Common myeloid progenitor, CD34-positive (primary cell): Measurements from ENCODE around the gene CYB5R4.

Source experiments
- CTCF ChIA-PET: fragments of 350-600 bp; sonication (Branson Sonifier 250); formaldehyde crosslinking; loops from one replicate; lab custom pipeline; 2021; ENCODE audit warnings: antibody characterized with exemption; lab: Charles Lee
- POLR2A ChIA-PET: fragments of 350-600 bp; sonication (Branson Sonifier 250); formaldehyde crosslinking; loops from one replicate; lab custom pipeline; 2021; ENCODE audit warnings: antibody characterized with exemption; lab: Charles Lee
- DNase-seq, 3 donors: peaks; one replicate each; pipeline versions ENCODE4 v3.0.0 to v3.0.0-alpha.2; 2013
- H3K27ac ChIP-seq, 2 experiments: 1 replicate in 1 of 2; 2 replicates in 1 of 2; pipeline ENCODE4 v1.7.0; 2013; ENCODE audit warnings: inconsistent platforms in 2 of 2, low read length in 2 of 2, mild to moderate bottlenecking in 2 of 2, low read depth in 1 of 2, moderate library complexity in 1 of 2; ENCODE audit not compliant: severe bottlenecking in 2 of 2, insufficient read depth in 1 of 2, poor library complexity in 1 of 2
- H3K27me3 ChIP-seq, 5 experiments: replicated peaks in 2 of 5; 1 replicate in 3 of 5; 2 replicates in 2 of 5; pipeline versions ENCODE4 v1.6.1 to v1.7.0; 2013; ENCODE audit warnings: low read length in 4 of 5, mild to moderate bottlenecking in 2 of 5, moderate library complexity in 2 of 5, inconsistent platforms in 1 of 5; ENCODE audit not compliant: insufficient read depth in 5 of 5, control insufficient read depth in 4 of 5
- H3K36me3 ChIP-seq, 4 experiments: 1 replicate in 2 of 4; 2 replicates in 2 of 4; pipeline versions ENCODE4 v1.6.1 to v1.7.0; 2013; ENCODE audit warnings: low read length in 3 of 4, control low read depth in 1 of 4, mild to moderate bottlenecking in 1 of 4; ENCODE audit not compliant: control insufficient read depth in 4 of 4, insufficient read depth in 4 of 4
- H3K4me1 ChIP-seq, 4 experiments: 1 replicate in 3 of 4; 2 replicates in 1 of 4; pipeline versions ENCODE4 v1.6.1 to v1.7.1; 2013; ENCODE audit warnings: low read length in 3 of 4, mild to moderate bottlenecking in 3 of 4, control low read depth in 1 of 4, inconsistent platforms in 1 of 4, moderate library complexity in 1 of 4; ENCODE audit not compliant: control insufficient read depth in 4 of 4, insufficient read depth in 4 of 4; ENCODE audit errors: control extremely low read depth in 1 of 4
- H3K4me3 ChIP-seq, 7 experiments: 1 replicate in 4 of 7; 2 replicates in 3 of 7; pipeline versions ENCODE4 v1.5.1 to v1.7.0; 2013; ENCODE audit warnings: mild to moderate bottlenecking in 7 of 7, low read length in 6 of 7, moderate library complexity in 6 of 7, inconsistent platforms in 2 of 7, low read depth in 2 of 7, control low read depth in 1 of 7; ENCODE audit not compliant: insufficient read depth in 4 of 7, control insufficient read depth in 1 of 7; ENCODE audit errors: extremely low read depth in 1 of 7
- H3K9me3 ChIP-seq, 5 experiments: 1 replicate in 4 of 5; 2 replicates in 1 of 5; pipeline versions ENCODE4 v1.6.1 to v1.7.1; 2013; ENCODE audit warnings: low read length in 4 of 5, mild to moderate bottlenecking in 2 of 5, inconsistent platforms in 1 of 5, low read depth in 1 of 5, moderate library complexity in 1 of 5; ENCODE audit not compliant: control insufficient read depth in 4 of 5, insufficient read depth in 2 of 5; ENCODE audit errors: control extremely low read depth in 1 of 5
- WGBS: methylation state at CpG from one replicate; pipeline ENCODE4 v1.1.5; 2013; ENCODE audit not compliant: insufficient coverage; 5-methylcytosine and 5-hydroxymethylcytosine counted together

The CYB5R4 gene

DNA sequence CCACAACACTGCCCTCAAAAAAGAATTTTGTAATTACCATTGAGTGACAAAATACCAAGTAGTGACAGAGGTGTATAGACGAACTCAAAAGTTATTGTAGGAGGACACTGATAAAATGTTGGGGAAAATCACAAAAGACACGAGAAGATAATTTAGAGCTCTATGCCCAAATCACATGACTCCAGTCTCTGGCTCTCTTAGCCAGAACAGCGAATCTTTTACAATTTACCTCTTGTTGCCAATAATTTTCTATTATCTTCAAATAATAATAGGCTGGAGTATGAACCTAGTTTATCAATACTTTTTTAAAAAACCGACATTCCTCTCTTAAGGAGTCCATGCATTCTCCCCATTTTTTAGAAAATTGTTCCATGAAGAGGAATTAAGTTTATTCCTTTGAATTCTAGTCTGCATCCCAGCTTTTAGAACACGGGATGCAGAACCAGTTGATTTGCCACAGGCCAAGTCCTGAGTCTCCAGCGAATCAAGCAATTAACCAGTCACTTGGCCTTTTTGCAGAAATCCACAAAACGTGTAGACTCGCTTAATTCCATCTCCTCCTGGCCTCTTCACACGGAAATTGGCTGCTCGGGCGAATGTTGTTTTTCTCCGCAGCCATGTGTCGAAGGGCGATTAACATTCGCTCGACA, 6.8 kb upstream of the CYB5R4 start:
- no peak overlapping the region for H3K27ac ChIP-seq
- peak overlapping the region in 4 of 7 experiments; percentile 31 to 66 (median 63) for H3K4me3 ChIP-seq
- DNase-seq = no peak
- WGBS = 11% methylated on average over 14 of the region's 16 CpGs
- no peaks in the 10 kb centered on the region for H3K36me3 ChIP-seq
- peaks cover 1 to 17% (median 14%) of the 10 kb centered on the region in 4 experiments for H3K4me1 ChIP-seq
- CTCF ChIA-PET = interaction anchor here (1.0 kb wide), 1 partner anchor 31 kb away, joined by 3 read pairs; no protein-coding TSS in a partner anchor
- POLR2A ChIA-PET = no interaction called here
- H3K9me3 ChIP-seq = peaks cover 0 to 3% (median 0%) of the 10 kb centered on the region in 5 experiments
- H3K27me3 ChIP-seq = peaks cover 27 to 69% (median 39%) of the 10 kb centered on the region in 5 experiments

GRCh38 chr6:83853178-83854000, 6.1 kb upstream of the CYB5R4 start, which contains the start of gene RIPPLY2:
Gene RIPPLY2, plus strand, starts transcription at chr6:83853360. Its CDS starts 57 bp downstream, at chr6:83853417.
- Histone ChIP-seq H3K4me1 (peaks cover 1 to 17% (median 14%) of the 10 kb centered on the region in 4 experiments), H3K36me3 (no peaks in the 10 kb centered on the region), H3K27me3 (peaks cover 27 to 69% (median 41%) of the 10 kb centered on the region in 5 experiments), H3K4me3 (peak within 1 kb of the TSS in 6 of 7 experiments; percentile 13 to 66 (median 48)), H3K9me3 (peaks cover 0 to 3% (median 0%) of the 10 kb centered on the region in 5 experiments), H3K27ac (no peak within 1 kb of the TSS)
- ChIA-PET POLR2A (no interaction called here), CTCF (no interaction called here)
- DNase-seq = peak; percentile 4 to 58 (median 31)
- WGBS = under 1% methylated on average over 56 of the region's 81 CpGs

DNA sequence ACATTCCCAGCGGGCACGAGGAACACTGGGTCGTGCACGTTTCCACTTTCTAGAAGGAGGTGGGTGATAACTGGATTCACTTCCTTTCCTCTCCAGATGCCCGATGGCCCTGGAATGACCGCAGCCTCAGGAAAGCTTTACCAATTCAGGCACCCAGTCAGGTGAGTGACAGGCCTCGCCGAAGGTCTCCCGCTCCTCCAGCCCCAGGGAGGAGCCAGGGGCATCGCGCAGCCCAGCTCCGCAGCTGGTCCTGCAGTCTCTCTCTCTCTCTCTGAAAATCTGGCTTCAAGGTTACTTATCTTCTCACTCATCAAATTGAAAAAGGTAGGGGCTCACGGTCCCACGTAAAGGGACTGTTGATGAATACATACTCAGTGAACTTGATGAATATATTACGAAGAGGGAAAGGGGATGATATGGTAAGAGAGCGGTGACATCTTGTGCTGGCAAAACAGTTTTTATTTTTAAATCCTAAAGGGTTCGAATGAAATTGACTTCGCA, 5.4 kb upstream of the CYB5R4 start:
- peak in 1 of 3 donors; percentile 10 for DNase-seq
- peaks cover 0 to 3% (median 0%) of the 10 kb centered on the region in 5 experiments for H3K9me3 ChIP-seq
- H3K4me3 ChIP-seq = peak overlapping the region in 4 of 7 experiments; percentile 35 to 66 (median 63)
- no peaks in the 10 kb centered on the region for H3K36me3 ChIP-seq
- H3K27ac ChIP-seq = no peak overlapping the region
- H3K27me3 ChIP-seq = peaks cover 27 to 64% (median 41%) of the 10 kb centered on the region in 5 experiments
- ChIA-PET POLR2A (no interaction called here), CTCF (interaction anchor here (1.0 kb wide), 1 partner anchor 10 kb away, joined by 3 read pairs; no protein-coding TSS in a partner anchor)
- H3K4me1 ChIP-seq = peaks cover 5 to 21% (median 18%) of the 10 kb centered on the region in 4 experiments
- WGBS = 18% methylated on average over 14 of the region's 18 CpGs

DNA sequence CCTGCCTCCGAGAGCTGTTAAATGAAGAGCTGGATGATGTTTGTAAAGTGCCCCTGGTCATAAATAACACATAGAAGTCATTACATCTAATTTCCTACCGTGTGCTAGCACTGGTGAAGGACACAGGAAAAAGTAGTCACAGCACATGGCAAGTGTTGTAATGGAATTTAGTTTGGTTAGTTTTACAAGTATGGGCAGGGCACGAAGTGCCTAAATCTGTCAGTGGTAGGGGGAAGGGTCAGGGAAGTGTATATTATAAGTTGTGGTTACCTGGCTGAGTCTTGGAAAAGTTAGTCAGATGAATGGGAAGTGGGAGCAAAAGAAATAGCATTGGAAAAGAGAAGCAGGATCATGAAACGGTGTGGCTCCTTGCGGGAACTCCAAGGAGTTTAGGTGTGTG, 4.7 kb upstream of the CYB5R4 start:
- Histone ChIP-seq H3K4me1 (peaks cover 8 to 24% (median 20%) of the 10 kb centered on the region in 4 experiments), H3K27ac (no peak overlapping the region), H3K36me3 (no peaks in the 10 kb centered on the region), H3K9me3 (peaks cover 0 to 3% (median 0%) of the 10 kb centered on the region in 5 experiments), H3K4me3 (no peak overlapping the region), H3K27me3 (peaks cover 27 to 61% (median 41%) of the 10 kb centered on the region in 5 experiments)
- CTCF ChIA-PET = interaction anchor here (1.0 kb wide), 1 partner anchor 11 kb away, joined by 3 read pairs; no protein-coding TSS in a partner anchor
- WGBS = 90% methylated on average over 3 of the region's 5 CpGs
- no peak for DNase-seq
- POLR2A ChIA-PET = no interaction called here

- peak; percentile 17 to 64 (median 53) for DNase-seq
- Histone ChIP-seq H3K4me1 (peaks cover 18 to 23% (median 20%) of the 10 kb centered on the region in 4 experiments), H3K27ac (peak overlapping the region; percentile 84 to 85), H3K36me3 (peaks cover 0 to 14% (median 7%) of the 10 kb centered on the region in 4 experiments), H3K4me3 (peak overlapping the region; percentile 73 to 99 (median 91)), H3K9me3 (no peaks in the 10 kb centered on the region), H3K27me3 (peaks cover 2 to 10% (median 9%) of the 10 kb centered on the region in 5 experiments)
- WGBS = 7% methylated on average over 5 of the region's 7 CpGs
- CTCF ChIA-PET = interaction anchor here (1.0 to 1.8 kb wide), 5 partner anchors 10 to 367 kb away, joined by 3 to 5 read pairs (median 3); partner anchors contain the start of gene CEP162
- POLR2A ChIA-PET = no interaction called here
Measured at GRCh38 chr6:83860359-83860755, 868 bp downstream of the CYB5R4 start.

DNA sequence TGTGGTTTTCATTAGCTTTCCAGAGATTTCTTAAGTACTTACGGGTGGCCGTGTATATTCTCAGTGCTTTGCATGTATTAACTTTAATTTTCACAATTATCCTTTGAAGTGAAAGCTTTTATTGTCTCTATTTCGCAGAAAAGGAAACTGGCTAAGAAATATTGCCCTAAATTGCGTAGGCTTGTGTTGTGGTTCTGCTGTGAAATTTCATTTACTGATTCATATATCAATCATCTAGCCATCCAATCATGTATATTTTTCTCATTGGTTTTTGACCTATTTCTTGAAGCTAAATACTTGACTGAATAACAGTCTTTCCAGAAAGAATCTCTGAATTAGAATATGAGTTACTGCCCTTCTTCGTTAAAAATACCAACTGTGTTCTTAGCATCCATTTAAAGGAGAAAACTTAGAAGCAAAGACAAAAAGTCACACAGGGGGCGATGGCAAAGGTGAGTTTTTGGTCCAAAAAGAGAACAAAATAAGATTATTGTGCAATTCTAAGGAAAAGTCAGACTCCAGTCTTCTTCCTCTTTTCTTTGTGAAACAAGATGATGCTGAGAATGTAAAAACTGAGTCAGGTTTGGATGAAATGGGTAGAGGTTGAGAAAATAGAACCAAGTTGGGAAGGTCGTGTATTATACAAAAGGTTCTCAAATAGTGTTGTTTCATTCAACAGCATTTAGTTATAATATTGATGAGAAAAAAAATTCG, 1.4 kb downstream of the CYB5R4 start:
- peak in 2 of 3 donors; percentile 23 to 26 for DNase-seq
- Histone ChIP-seq H3K4me1 (peaks cover 18 to 23% (median 20%) of the 10 kb centered on the region in 4 experiments), H3K27ac (peak overlapping the region in 1 of 2 experiments; percentile 85), H3K9me3 (no peaks in the 10 kb centered on the region), H3K36me3 (peaks cover 0 to 19% (median 11%) of the 10 kb centered on the region in 4 experiments), H3K27me3 (peaks cover 0 to 5% (median 4%) of the 10 kb centered on the region in 5 experiments), H3K4me3 (peak overlapping the region in 6 of 7 experiments; percentile 86 to 99 (median 94))
- ChIA-PET CTCF (interaction anchor here (1.0 to 1.8 kb wide), 4 partner anchors 9 to 22 kb away, joined by 3 to 5 read pairs (median 4); no protein-coding TSS in a partner anchor), POLR2A (interaction anchor here (0.6 kb wide), 1 partner anchor 347 kb away, joined by 3 read pairs; no protein-coding TSS in a partner anchor)
- WGBS = 76% methylated on average over 2 of the region's 8 CpGs
